Stimulated activated CD4-positive, alpha-beta T cell treated with anti-CD3 and anti-CD28 coated beads, Interleukin-1b, Interleukin-23, amount 100 ng/mL, for 4 hours (primary cell): ENCODE data around the gene RAB24.
"Not testable (repeated sequence)": the region's sequence is repeated elsewhere in the genome, so short reads cannot be mapped to it uniquely, and the experiment has no call there.

Experiments
- DNase-seq, 2 donors: peaks; one replicate each; pipeline ENCODE4 v3.0.0-alpha.2; 2020; ENCODE audit warnings: low read depth in 2 of 2

Gene RAB24

GRCh38 chr5:177311723-177312648, 8.5 kb upstream of the RAB24 start, which contains the start of gene MXD3:
Gene MXD3, minus strand, starts transcription at chr5:177311898. Its CDS starts 68 bp downstream, at chr5:177311830.
- peak; percentile 92 to 94 for DNase-seq

GRCh38 chr5:177311392-177311722, 7.8 kb upstream of the RAB24 start:
- no peak for DNase-seq

DNA sequence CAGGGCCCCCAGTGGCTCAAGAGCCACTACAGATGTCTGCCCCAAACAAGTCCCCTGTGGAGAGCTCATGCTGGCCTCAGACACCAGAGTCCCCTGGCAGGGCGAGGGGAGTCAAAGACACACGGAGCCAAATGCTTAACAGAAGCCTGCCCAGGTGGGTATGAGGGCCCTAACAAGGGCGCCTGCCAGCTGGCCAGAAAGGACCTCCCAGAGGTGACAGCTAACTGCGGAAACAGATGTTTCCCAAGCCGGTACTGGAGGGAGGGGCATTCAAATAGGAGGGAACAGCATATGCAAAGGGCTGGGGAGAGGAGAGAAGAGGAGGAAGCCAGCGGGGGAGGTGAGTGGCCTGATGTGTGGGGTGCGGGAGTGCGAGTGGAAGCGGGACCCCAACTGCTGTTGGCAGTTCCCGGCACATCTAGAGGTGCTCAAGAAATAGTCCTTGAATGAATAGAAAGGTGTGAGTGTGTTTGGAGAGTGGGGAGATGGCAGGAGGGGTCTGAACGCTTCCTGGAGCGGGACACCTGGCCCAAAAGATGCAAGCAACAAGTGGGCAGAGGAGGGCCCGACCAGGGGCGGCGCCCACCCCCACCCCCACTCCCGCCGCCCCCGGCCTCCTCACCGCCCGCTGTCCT, 7.4 kb upstream of the RAB24 start:
- no peak for DNase-seq

GRCh38 chr5:177310332-177310731, 6.8 kb upstream of the RAB24 start:
- no peak for DNase-seq

DNA sequence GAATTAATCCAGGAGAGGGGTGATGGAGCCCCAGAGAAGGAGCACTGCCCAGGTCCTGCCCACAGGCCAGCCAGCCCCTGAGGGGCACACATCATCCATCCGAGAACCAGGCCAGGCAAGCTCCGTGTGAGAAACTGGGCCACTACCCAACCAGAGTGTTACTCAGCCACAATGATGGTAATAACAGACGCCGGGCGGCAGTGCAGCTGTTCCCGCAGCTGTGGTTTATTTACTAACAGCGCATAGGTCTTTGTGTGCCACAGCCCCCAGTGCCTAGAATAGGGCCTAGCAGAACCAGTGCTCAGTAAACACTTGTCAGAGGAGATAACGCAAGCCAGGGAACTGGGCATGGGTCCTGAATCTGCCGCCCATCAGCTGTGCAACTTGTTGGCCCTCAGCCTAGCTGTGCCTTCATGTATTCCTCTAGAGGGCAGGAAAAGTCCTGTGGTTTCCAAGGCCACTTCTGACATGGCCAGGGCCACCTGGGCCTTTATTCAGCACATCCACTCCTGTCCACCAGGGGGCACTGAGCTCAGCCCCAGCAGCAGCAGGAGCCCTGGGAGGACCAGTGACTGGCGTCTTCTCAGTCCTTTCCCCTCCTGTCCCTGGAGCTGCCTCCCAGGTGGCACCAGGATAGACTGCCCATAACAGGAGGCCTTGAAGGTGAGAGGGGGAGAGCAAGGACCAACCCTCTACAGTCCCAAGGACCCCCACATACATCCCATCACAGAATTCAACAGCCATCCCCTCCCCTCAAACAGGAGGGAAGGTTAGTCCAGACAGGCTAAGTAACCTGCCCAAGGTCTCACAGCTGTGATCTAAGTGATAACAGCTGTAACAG, 6.1 kb upstream of the RAB24 start:
- peak; percentile 57 to 58 for DNase-seq

GRCh38 chr5:177308740-177309139, 5.2 kb upstream of the RAB24 start:
- DNase-seq = no peak

- DNase-seq = no peak
These were observed 4.2 kb upstream of the RAB24 start for GRCh38 chr5:177307544-177308363.

- DNase-seq = no peak
These were observed 3.4 kb upstream of the RAB24 start for GRCh38 chr5:177306674-177307543.

- DNase-seq = not testable (repeated sequence)
These were observed 2.7 kb upstream of the RAB24 start for GRCh38 chr5:177306103-177306640.

GRCh38 chr5:177304392-177305119, 1.0 kb upstream of the RAB24 start:
- DNase-seq = no peak

- DNase-seq = no peak
These were observed 439 bp upstream of the RAB24 start for GRCh38 chr5:177303925-177304391.

GRCh38 chr5:177302354-177303110, 987 bp downstream of the RAB24 start:
- DNase-seq = no peak

- DNase-seq = no peak
These were observed 1.9 kb downstream of the RAB24 start for GRCh38 chr5:177301503-177302165.

GRCh38 chr5:177300951-177301350, 2.6 kb downstream of the RAB24 start:
- no peak for DNase-seq

- DNase-seq = no peak
These were observed 3.2 kb downstream of the RAB24 start for GRCh38 chr5:177300236-177300880.

- no peak for DNase-seq
These were observed 3.8 kb downstream of the RAB24 start for GRCh38 chr5:177299697-177300096.

GRCh38 chr5:177297922-177298321, 5.6 kb downstream of the RAB24 start:
- no peak for DNase-seq
